ENCODE results near the gene DEPDC5.

Gene DEPDC5

GRCh38 chr22:31933406-31933805, 179.6 kb downstream of the DEPDC5 start:
- H4K20me1 ChIP-seq (ENCODE audit: insufficient read depth, low read length): no peaks in the 10 kb centered on the region
- H3K9ac ChIP-seq (ENCODE audit: low read depth, low read length): no peak overlapping the region
- H3K27ac ChIP-seq (ENCODE audit: low read length): no peak overlapping the region
- H3K4me2 ChIP-seq (ENCODE audit: insufficient read depth, low read length): no peak overlapping the region
- H3K79me2 ChIP-seq (ENCODE audit: insufficient read depth, low read length): no peaks in the 10 kb centered on the region
- H3K4me3 ChIP-seq (ENCODE audit: low read depth in 1 of 2, low read length in 2 of 2): no peak overlapping the region
- no peaks in the 10 kb centered on the region for H3K36me3 ChIP-seq (ENCODE audit: insufficient read depth, low read length)
- H3K27me3 ChIP-seq (ENCODE audit: insufficient read depth, low read length, poor library complexity): no peaks in the 10 kb centered on the region
- no peaks in the 10 kb centered on the region for H3K9me3 ChIP-seq (ENCODE audit: insufficient read depth, low read length, severe bottlenecking)
- no peaks in the 10 kb centered on the region for H3K4me1 ChIP-seq (ENCODE audit: insufficient read depth, low read length)
- no peak for DNase-seq
- H2AFZ ChIP-seq (ENCODE audit: low read depth, low read length): no peak overlapping the region
- ATAC-seq (ENCODE audit: insufficient read depth, low read depth): no peak
- TF ChIP-seq CTCF (IDR thresholded peaks at IDR 0.05; ENCODE audit: borderline replicate concordance, extremely low read depth, low read length, poor library complexity, severe bottlenecking): no peak
- no peak for TF ChIP-seq EZH2 (IDR thresholded peaks at IDR 0.05; ENCODE audit: borderline replicate concordance, low read depth, low read length, severe bottlenecking)

- Histone ChIP-seq H3K4me1 (ENCODE audit: insufficient read depth, low read length) (no peaks in the 10 kb centered on the region), H3K27me3 (ENCODE audit: insufficient read depth, low read length, poor library complexity) (no peaks in the 10 kb centered on the region), H3K79me2 (ENCODE audit: insufficient read depth, low read length) (no peaks in the 10 kb centered on the region), H3K27ac (ENCODE audit: low read length) (no peak overlapping the region), H2AFZ (ENCODE audit: low read depth, low read length) (no peak overlapping the region), H3K4me3 (ENCODE audit: low read depth in 1 of 2, low read length in 2 of 2) (no peak overlapping the region), H3K36me3 (ENCODE audit: insufficient read depth, low read length) (no peaks in the 10 kb centered on the region), H4K20me1 (ENCODE audit: insufficient read depth, low read length) (no peaks in the 10 kb centered on the region), H3K9ac (ENCODE audit: low read depth, low read length) (no peak overlapping the region), H3K4me2 (ENCODE audit: insufficient read depth, low read length) (no peak overlapping the region), H3K9me3 (ENCODE audit: insufficient read depth, low read length, severe bottlenecking) (no peaks in the 10 kb centered on the region)
- no peak for DNase-seq
- no peak for ATAC-seq (ENCODE audit: insufficient read depth, low read depth)
- TF ChIP-seq CTCF (IDR thresholded peaks at IDR 0.05; ENCODE audit: borderline replicate concordance, extremely low read depth, low read length, poor library complexity, severe bottlenecking) (no peak), EZH2 (IDR thresholded peaks at IDR 0.05; ENCODE audit: borderline replicate concordance, low read depth, low read length, severe bottlenecking) (no peak)
Observed at GRCh38 chr22:31933816-31934482, 180.1 kb downstream of the DEPDC5 start.

- H3K79me2 ChIP-seq (ENCODE audit: insufficient read depth, low read length): no peaks in the 10 kb centered on the region
- no peaks in the 10 kb centered on the region for H3K4me1 ChIP-seq (ENCODE audit: insufficient read depth, low read length)
- no peak overlapping the region for H3K9ac ChIP-seq (ENCODE audit: low read depth, low read length)
- no peak overlapping the region for H3K4me3 ChIP-seq (ENCODE audit: low read depth in 1 of 2, low read length in 2 of 2)
- DNase-seq (no peak), ATAC-seq (ENCODE audit: insufficient read depth, low read depth) (no peak)
- TF ChIP-seq CTCF (IDR thresholded peaks at IDR 0.05; ENCODE audit: borderline replicate concordance, extremely low read depth, low read length, poor library complexity, severe bottlenecking) (no peak), EZH2 (IDR thresholded peaks at IDR 0.05; ENCODE audit: borderline replicate concordance, low read depth, low read length, severe bottlenecking) (no peak)
- no peak overlapping the region for H3K4me2 ChIP-seq (ENCODE audit: insufficient read depth, low read length)
- H3K9me3 ChIP-seq (ENCODE audit: insufficient read depth, low read length, severe bottlenecking): no peaks in the 10 kb centered on the region
- H4K20me1 ChIP-seq (ENCODE audit: insufficient read depth, low read length): no peaks in the 10 kb centered on the region
- H2AFZ ChIP-seq (ENCODE audit: low read depth, low read length): no peak overlapping the region
- H3K36me3 ChIP-seq (ENCODE audit: insufficient read depth, low read length): no peaks in the 10 kb centered on the region
- H3K27me3 ChIP-seq (ENCODE audit: insufficient read depth, low read length, poor library complexity): no peaks in the 10 kb centered on the region
- H3K27ac ChIP-seq (ENCODE audit: low read length): no peak overlapping the region
Observed at GRCh38 chr22:31935961-31936635, 182.3 kb downstream of the DEPDC5 start.

All from DND-41 (cell line).